ENCODE measurements around the gene MAN2A1. TPM values are rescaled to one million over a fixed set of nuclear protein-coding genes. Genes with fewer than 3 reads are reported as not detected.

MAN2A1 gene
- total RNA-seq, 1 experiment from 2014 or later: 86.6 TPM

DNA sequence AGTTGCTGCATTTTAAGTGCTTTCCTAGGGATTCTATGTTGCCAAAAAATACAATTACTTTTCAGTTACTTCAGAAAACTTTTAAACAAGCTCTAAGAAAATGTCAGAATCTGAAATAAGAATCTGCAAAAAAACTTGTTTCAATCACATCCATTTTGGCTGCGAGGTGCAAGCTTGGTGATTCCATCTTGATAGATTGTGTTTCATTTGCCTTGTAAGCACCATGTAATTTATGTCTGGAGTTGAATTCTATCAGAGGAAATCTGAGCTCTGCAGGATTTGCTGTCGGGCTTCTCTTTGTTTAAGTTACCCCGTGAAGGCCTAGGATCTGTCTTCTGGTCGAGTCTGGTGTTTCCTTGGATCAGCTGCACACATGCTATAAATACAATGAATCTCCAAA, 40.4 kb upstream of the MAN2A1 start (continued):
- TF ChIP-seq, protein P1, sequence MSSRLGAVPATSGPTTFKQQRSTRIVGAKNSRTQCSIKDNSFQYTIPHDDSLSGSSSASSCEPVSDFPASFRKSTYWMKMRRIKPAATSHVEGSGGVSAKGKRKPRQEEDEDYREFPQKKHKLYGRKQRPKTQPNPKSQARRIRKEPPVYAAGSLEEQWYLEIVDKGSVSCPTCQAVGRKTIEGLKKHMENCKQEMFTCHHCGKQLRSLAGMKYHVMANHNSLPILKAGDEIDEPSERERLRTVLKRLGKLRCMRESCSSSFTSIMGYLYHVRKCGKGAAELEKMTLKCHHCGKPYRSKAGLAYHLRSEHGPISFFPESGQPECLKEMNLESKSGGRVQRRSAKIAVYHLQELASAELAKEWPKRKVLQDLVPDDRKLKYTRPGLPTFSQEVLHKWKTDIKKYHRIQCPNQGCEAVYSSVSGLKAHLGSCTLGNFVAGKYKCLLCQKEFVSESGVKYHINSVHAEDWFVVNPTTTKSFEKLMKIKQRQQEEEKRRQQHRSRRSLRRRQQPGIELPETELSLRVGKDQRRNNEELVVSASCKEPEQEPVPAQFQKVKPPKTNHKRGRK (CRISPR knock-in tag; IDR thresholded peaks at IDR 0.05; ENCODE audit: borderline replicate concordance): no peak
- TF ChIP-seq ZNF423 (CRISPR knock-in tag; IDR thresholded peaks at IDR 0.05): no peak
- no peak for TF ChIP-seq CREM (CRISPR knock-in tag; IDR thresholded peaks at IDR 0.05)

DNA sequence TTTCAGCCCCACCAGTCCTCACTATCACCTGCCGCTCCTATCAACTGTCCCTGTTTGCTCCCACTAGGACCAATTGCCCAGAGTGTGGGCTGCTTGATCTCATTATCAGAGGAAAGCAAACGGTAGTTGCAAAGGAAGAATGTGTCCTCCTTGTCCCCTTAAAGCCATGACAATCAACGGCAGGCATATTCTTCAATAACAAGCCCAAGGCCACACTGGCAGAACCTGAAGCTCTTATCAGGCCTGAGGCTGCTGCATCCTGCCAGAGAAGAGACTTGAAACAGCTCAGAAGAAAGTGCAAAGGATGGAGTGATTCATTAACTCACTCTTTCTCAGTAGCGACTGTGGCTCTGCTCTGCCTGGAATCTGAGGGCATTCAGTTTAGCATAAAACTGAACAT, 39.2 kb upstream of the MAN2A1 start:
- TF ChIP-seq ZBTB21 (CRISPR knock-in tag; IDR thresholded peaks at IDR 0.05; ENCODE audit: borderline replicate concordance) (no peak), HMGA2 (CRISPR knock-in tag; IDR thresholded peaks at IDR 0.05) (no peak), TCF7 (CRISPR knock-in tag; IDR thresholded peaks at IDR 0.05; ENCODE audit: low read depth) (no peak), PRRX2 (CRISPR knock-in tag; IDR thresholded peaks at IDR 0.05) (no peak), ETV6 (CRISPR knock-in tag; IDR thresholded peaks at IDR 0.05) (no peak)
- TF ChIP-seq, protein P2, sequence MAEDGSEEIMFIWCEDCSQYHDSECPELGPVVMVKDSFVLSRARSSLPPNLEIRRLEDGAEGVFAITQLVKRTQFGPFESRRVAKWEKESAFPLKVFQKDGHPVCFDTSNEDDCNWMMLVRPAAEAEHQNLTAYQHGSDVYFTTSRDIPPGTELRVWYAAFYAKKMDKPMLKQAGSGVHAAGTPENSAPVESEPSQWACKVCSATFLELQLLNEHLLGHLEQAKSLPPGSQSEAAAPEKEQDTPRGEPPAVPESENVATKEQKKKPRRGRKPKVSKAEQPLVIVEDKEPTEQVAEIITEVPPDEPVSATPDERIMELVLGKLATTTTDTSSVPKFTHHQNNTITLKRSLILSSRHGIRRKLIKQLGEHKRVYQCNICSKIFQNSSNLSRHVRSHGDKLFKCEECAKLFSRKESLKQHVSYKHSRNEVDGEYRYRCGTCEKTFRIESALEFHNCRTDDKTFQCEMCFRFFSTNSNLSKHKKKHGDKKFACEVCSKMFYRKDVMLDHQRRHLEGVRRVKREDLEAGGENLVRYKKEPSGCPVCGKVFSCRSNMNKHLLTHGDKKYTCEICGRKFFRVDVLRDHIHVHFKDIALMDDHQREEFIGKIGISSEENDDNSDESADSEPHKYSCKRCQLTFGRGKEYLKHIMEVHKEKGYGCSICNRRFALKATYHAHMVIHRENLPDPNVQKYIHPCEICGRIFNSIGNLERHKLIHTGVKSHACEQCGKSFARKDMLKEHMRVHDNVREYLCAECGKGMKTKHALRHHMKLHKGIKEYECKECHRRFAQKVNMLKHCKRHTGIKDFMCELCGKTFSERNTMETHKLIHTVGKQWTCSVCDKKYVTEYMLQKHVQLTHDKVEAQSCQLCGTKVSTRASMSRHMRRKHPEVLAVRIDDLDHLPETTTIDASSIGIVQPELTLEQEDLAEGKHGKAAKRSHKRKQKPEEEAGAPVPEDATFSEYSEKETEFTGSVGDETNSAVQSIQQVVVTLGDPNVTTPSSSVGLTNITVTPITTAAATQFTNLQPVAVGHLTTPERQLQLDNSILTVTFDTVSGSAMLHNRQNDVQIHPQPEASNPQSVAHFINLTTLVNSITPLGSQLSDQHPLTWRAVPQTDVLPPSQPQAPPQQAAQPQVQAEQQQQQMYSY (CRISPR knock-in tag; IDR thresholded peaks at IDR 0.05): no peak
- TF ChIP-seq, protein P3, sequence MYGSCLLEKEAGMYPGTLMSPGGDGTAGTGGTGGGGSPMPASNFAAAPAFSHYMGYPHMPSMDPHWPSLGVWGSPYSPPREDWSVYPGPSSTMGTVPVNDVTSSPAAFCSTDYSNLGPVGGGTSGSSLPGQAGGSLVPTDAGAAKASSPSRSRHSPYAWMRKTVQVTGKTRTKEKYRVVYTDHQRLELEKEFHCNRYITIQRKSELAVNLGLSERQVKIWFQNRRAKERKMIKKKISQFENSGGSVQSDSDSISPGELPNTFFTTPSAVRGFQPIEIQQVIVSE (CRISPR knock-in tag; IDR thresholded peaks at IDR 0.05; ENCODE audit: borderline replicate concordance): no peak
- TF ChIP-seq, protein P4, sequence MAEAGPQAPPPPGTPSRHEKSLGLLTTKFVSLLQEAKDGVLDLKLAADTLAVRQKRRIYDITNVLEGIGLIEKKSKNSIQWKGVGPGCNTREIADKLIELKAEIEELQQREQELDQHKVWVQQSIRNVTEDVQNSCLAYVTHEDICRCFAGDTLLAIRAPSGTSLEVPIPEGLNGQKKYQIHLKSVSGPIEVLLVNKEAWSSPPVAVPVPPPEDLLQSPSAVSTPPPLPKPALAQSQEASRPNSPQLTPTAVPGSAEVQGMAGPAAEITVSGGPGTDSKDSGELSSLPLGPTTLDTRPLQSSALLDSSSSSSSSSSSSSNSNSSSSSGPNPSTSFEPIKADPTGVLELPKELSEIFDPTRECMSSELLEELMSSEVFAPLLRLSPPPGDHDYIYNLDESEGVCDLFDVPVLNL (CRISPR knock-in tag; IDR thresholded peaks at IDR 0.05; ENCODE audit: borderline replicate concordance, low read depth): no peak
- DNase-seq (ENCODE audit: low spot score) (no peak), ATAC-seq (no peak)
- Mint-ChIP-seq H3K27ac (no peak overlapping the region), H3K4me1 (peaks cover 9% of the 10 kb centered on the region), H3K4me3 (no peak overlapping the region), H3K27me3 (ENCODE audit: low read depth) (no peaks in the 10 kb centered on the region), H3K9me3 (no peaks in the 10 kb centered on the region), H3K36me3 (no peaks in the 10 kb centered on the region)
- POLR2A ChIA-PET: no interaction called here
- CTCF ChIA-PET: interaction anchor here (1.0 kb wide), 1 partner anchor 38 kb away, joined by 3 read pairs; no protein-coding TSS in a partner anchor

DNA sequence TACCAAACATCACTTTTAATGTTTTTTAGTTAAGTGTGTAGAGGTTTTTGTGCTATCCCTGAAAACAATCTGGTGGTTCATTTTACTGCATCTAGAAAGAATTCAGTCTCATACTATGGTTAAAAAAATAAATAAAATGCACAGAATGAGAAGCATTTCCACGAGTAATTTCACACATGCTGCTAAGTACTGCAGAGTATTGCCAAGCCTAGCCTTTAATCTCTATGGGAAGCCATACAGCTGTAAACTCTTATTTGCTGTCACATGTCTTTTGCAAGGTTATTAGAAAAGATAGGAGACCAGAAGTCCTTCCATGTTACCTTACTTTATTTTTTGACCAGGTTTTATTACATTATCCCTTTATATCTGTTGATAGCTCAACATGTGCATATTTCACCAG, 37.6 kb upstream of the MAN2A1 start:
- Mint-ChIP-seq H3K36me3 (no peaks in the 10 kb centered on the region), H3K4me1 (peaks cover 3% of the 10 kb centered on the region; the same call in 1 of the 2 replicates), H3K9me3 (no peaks in the 10 kb centered on the region), H3K27ac (no peak overlapping the region), H3K27me3 (ENCODE audit: low read depth) (no peaks in the 10 kb centered on the region), H3K4me3 (no peak overlapping the region)
- CTCF ChIA-PET: no interaction called here
- ATAC-seq (no peak), DNase-seq (ENCODE audit: low spot score) (no peak)
- POLR2A ChIA-PET: no interaction called here
- TF ChIP-seq MXD4 (CRISPR knock-in tag; IDR thresholded peaks at IDR 0.05; ENCODE audit: borderline replicate concordance): no peak
- TF ChIP-seq TCF7 (CRISPR knock-in tag; IDR thresholded peaks at IDR 0.05; ENCODE audit: low read depth): no peak
- TF ChIP-seq, protein P3 (CRISPR knock-in tag; IDR thresholded peaks at IDR 0.05; ENCODE audit: borderline replicate concordance): no peak
- TF ChIP-seq GRHL2 (CRISPR knock-in tag; IDR thresholded peaks at IDR 0.05; ENCODE audit: insufficient replicate concordance, severe bottlenecking): no peak
- TF ChIP-seq, protein P5, sequence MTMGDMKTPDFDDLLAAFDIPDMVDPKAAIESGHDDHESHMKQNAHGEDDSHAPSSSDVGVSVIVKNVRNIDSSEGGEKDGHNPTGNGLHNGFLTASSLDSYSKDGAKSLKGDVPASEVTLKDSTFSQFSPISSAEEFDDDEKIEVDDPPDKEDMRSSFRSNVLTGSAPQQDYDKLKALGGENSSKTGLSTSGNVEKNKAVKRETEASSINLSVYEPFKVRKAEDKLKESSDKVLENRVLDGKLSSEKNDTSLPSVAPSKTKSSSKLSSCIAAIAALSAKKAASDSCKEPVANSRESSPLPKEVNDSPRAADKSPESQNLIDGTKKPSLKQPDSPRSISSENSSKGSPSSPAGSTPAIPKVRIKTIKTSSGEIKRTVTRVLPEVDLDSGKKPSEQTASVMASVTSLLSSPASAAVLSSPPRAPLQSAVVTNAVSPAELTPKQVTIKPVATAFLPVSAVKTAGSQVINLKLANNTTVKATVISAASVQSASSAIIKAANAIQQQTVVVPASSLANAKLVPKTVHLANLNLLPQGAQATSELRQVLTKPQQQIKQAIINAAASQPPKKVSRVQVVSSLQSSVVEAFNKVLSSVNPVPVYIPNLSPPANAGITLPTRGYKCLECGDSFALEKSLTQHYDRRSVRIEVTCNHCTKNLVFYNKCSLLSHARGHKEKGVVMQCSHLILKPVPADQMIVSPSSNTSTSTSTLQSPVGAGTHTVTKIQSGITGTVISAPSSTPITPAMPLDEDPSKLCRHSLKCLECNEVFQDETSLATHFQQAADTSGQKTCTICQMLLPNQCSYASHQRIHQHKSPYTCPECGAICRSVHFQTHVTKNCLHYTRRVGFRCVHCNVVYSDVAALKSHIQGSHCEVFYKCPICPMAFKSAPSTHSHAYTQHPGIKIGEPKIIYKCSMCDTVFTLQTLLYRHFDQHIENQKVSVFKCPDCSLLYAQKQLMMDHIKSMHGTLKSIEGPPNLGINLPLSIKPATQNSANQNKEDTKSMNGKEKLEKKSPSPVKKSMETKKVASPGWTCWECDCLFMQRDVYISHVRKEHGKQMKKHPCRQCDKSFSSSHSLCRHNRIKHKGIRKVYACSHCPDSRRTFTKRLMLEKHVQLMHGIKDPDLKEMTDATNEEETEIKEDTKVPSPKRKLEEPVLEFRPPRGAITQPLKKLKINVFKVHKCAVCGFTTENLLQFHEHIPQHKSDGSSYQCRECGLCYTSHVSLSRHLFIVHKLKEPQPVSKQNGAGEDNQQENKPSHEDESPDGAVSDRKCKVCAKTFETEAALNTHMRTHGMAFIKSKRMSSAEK (CRISPR knock-in tag; IDR thresholded peaks at IDR 0.05; ENCODE audit: borderline replicate concordance): no peak
- TF ChIP-seq, protein P1 (CRISPR knock-in tag; IDR thresholded peaks at IDR 0.05; ENCODE audit: borderline replicate concordance): no peak
- TF ChIP-seq, protein P6, sequence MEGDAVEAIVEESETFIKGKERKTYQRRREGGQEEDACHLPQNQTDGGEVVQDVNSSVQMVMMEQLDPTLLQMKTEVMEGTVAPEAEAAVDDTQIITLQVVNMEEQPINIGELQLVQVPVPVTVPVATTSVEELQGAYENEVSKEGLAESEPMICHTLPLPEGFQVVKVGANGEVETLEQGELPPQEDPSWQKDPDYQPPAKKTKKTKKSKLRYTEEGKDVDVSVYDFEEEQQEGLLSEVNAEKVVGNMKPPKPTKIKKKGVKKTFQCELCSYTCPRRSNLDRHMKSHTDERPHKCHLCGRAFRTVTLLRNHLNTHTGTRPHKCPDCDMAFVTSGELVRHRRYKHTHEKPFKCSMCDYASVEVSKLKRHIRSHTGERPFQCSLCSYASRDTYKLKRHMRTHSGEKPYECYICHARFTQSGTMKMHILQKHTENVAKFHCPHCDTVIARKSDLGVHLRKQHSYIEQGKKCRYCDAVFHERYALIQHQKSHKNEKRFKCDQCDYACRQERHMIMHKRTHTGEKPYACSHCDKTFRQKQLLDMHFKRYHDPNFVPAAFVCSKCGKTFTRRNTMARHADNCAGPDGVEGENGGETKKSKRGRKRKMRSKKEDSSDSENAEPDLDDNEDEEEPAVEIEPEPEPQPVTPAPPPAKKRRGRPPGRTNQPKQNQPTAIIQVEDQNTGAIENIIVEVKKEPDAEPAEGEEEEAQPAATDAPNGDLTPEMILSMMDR (IDR thresholded peaks at IDR 0.05): no peak
- TF ChIP-seq HMGA2 (CRISPR knock-in tag; IDR thresholded peaks at IDR 0.05): no peak

All from WTC11 (cell line).